Parathyroid adenoma (tissue), 2 donors: ENCODE data around the gene TMEM200B.
"Not testable (repeated sequence)": the region's sequence is repeated elsewhere in the genome, so short reads cannot be mapped to it uniquely, and the experiment has no call there.

ENCODE experiments used
- H2AFZ ChIP-seq: fragments of 300-600 bp; sonication (generic); one replicate; pipeline ENCODE4 v1.7.0; 2017; ENCODE audit warnings: antibody characterized with exemption, mild to moderate bottlenecking
- H3K27ac ChIP-seq: fragments of 300-600 bp; sonication (generic); one replicate; pipeline ENCODE4 v1.7.0; 2017
- H3K27me3 ChIP-seq: fragments of 300-600 bp; sonication (generic); one replicate; pipeline ENCODE4 v1.7.0; 2017; ENCODE audit warnings: low read length; ENCODE audit not compliant: control insufficient read depth, insufficient read depth
- H3K36me3 ChIP-seq: fragments of 300-600 bp; sonication (generic); one replicate; pipeline ENCODE4 v1.7.0; 2017; ENCODE audit warnings: low read length; ENCODE audit not compliant: control insufficient read depth, insufficient read depth
- H3K4me1 ChIP-seq: fragments of 300-600 bp; sonication (generic); one replicate; pipeline ENCODE4 v1.7.0; 2017; ENCODE audit warnings: control low read depth
- H3K4me2 ChIP-seq: fragments of 300-600 bp; sonication (generic); one replicate; pipeline ENCODE4 v1.7.0; 2017; ENCODE audit warnings: low read length
- H3K4me3 ChIP-seq: fragments of 300-600 bp; sonication (generic); one replicate; pipeline ENCODE4 v1.7.0; 2017; ENCODE audit warnings: low read depth, low read length
- H3K79me2 ChIP-seq: fragments of 300-600 bp; sonication (generic); one replicate; pipeline ENCODE4 v1.7.0; 2017; ENCODE audit warnings: control low read depth
- H3K9ac ChIP-seq: fragments of 300-600 bp; sonication (generic); one replicate; pipeline ENCODE4 v1.7.0; 2017; ENCODE audit warnings: mild to moderate bottlenecking
- H3K9me3 ChIP-seq: fragments of 300-600 bp; sonication (generic); one replicate; pipeline ENCODE4 v1.7.0; 2017; ENCODE audit warnings: low read length; ENCODE audit not compliant: control insufficient read depth
- TF ChIP-seq, protein P1 (sequence below): fragments of 300-600 bp; sonication (generic); IDR thresholded peaks from one replicate; pipeline ENCODE4 v1.7.0; 2017; ENCODE audit warnings: antibody characterized with exemption, mild to moderate bottlenecking
- donor health status: primary hyperparathyroidism.

Gene TMEM200B

GRCh38 chr1:29099286-29099685 lies 24.4 kb downstream of the TMEM200B start:
- H3K79me2 ChIP-seq, result no peaks in the 10 kb centered on the region
- no peak overlapping the region for H3K9ac ChIP-seq
- H3K27ac ChIP-seq, result no peak overlapping the region
- no peak overlapping the region for H3K4me2 ChIP-seq
- H3K4me3 ChIP-seq, result no peak overlapping the region
- H3K36me3 ChIP-seq, result no peaks in the 10 kb centered on the region
- H2AFZ ChIP-seq, result no peak overlapping the region
- H3K9me3 ChIP-seq, result no peaks in the 10 kb centered on the region
- no peaks in the 10 kb centered on the region for H3K27me3 ChIP-seq
- TF ChIP-seq, protein P1, sequence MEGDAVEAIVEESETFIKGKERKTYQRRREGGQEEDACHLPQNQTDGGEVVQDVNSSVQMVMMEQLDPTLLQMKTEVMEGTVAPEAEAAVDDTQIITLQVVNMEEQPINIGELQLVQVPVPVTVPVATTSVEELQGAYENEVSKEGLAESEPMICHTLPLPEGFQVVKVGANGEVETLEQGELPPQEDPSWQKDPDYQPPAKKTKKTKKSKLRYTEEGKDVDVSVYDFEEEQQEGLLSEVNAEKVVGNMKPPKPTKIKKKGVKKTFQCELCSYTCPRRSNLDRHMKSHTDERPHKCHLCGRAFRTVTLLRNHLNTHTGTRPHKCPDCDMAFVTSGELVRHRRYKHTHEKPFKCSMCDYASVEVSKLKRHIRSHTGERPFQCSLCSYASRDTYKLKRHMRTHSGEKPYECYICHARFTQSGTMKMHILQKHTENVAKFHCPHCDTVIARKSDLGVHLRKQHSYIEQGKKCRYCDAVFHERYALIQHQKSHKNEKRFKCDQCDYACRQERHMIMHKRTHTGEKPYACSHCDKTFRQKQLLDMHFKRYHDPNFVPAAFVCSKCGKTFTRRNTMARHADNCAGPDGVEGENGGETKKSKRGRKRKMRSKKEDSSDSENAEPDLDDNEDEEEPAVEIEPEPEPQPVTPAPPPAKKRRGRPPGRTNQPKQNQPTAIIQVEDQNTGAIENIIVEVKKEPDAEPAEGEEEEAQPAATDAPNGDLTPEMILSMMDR, result no peak
- no peaks in the 10 kb centered on the region for H3K4me1 ChIP-seq

- Histone ChIP-seq H3K9ac (no peak overlapping the region), H3K9me3 (no peaks in the 10 kb centered on the region), H2AFZ (no peak overlapping the region), H3K27me3 (no peaks in the 10 kb centered on the region), H3K4me1 (no peaks in the 10 kb centered on the region), H3K27ac (no peak overlapping the region), H3K4me3 (no peak overlapping the region), H3K36me3 (no peaks in the 10 kb centered on the region), H3K79me2 (no peaks in the 10 kb centered on the region), H3K4me2 (no peak overlapping the region)
- TF ChIP-seq, protein P1, result no peak
These were observed 27.3 kb downstream of the TMEM200B start for GRCh38 chr1:29096231-29096886.

- H3K79me2 ChIP-seq, result no peaks in the 10 kb centered on the region
These were observed 28.7 kb downstream of the TMEM200B start for GRCh38 chr1:29094954-29095353.

DNA sequence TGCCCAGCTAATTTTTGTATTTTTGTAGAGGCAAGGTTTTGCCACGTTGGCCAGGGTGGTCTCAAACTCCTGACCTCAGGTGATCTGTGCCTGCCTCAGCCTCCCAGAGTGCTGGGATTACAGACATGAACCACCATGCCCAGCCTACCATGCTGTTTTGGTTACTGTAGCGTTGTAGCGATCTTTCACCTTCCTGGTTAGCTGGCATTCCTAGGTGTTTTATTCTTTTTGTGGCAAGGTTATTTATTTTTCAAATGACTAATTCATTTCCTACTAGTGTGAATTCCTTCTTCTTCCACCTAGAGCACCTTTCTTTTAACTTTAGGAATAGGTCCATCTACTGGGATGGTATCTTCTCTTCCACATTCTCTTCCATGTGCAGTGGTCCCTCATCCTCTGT lies 29.3 kb downstream of the TMEM200B start:
- H3K4me2 ChIP-seq, result no peak overlapping the region
- no peaks in the 10 kb centered on the region for H3K4me1 ChIP-seq
- no peaks in the 10 kb centered on the region for H3K36me3 ChIP-seq
- no peak overlapping the region for H3K4me3 ChIP-seq
- H3K27ac ChIP-seq, result no peak overlapping the region
- no peaks in the 10 kb centered on the region for H3K9me3 ChIP-seq
- no peaks in the 10 kb centered on the region for H3K27me3 ChIP-seq
- no peak overlapping the region for H2AFZ ChIP-seq
- TF ChIP-seq, protein P1, result no peak
- no peaks in the 10 kb centered on the region for H3K79me2 ChIP-seq
- H3K9ac ChIP-seq, result no peak overlapping the region

More at GRCh38 chr1:29094954-29095353, 28.7 kb downstream of the TMEM200B start:
- TF ChIP-seq, protein P1, result no peak
- Histone ChIP-seq H3K36me3 (no peaks in the 10 kb centered on the region), H3K4me3 (no peak overlapping the region), H3K4me1 (no peaks in the 10 kb centered on the region), H3K27ac (no peak overlapping the region), H3K9ac (no peak overlapping the region), H3K27me3 (no peaks in the 10 kb centered on the region), H2AFZ (no peak overlapping the region), H3K4me2 (no peak overlapping the region), H3K9me3 (no peaks in the 10 kb centered on the region)

DNA sequence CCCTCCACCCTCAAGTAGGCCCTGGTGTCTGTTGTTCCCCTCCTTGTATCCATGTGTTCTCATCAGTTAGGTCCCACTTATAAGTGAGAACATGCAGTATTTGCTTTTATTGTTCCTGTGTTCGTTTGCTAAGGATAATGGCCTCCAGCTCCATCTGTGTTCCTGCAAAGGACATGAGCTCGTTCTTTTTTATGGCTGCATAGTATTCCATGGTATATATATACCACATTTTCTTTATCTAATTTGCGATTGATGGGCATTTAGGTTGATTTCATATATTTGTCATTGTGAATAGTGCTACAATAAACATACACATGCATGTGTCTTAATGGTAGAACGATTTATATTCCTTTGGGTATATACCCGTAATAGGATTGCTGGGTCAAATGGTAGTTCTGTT lies 31.0 kb downstream of the TMEM200B start:
- H3K36me3 ChIP-seq, H3K9me3 ChIP-seq, H3K4me2 ChIP-seq: not testable (repeated sequence)

More for the DNA sequence above, 31.0 kb downstream of the TMEM200B start:
- not testable (repeated sequence) for H3K79me2 ChIP-seq, H2AFZ ChIP-seq, H3K27ac ChIP-seq, H3K27me3 ChIP-seq, H3K4me1 ChIP-seq, H3K4me3 ChIP-seq, H3K9ac ChIP-seq
